GM23338 (cell line): ENCODE data around the gene DCLK1. TPM values are rescaled to one million over a fixed set of nuclear protein-coding genes. Genes with fewer than 3 reads are reported as not detected.

Source experiments
- ATAC-seq: fragments of 200-7000 bp; cut with Tn5 transposase; 3 replicates; pipeline ENCODE4 v1.9.1; 2020
- DNase-seq: peaks from one replicate; pipeline ENCODE4 v3.0.0-alpha.2; 2015; ENCODE audit warnings: low spot score
- H2AFZ ChIP-seq: fragments of 200-600 bp; sonication (generic); 2 replicates; pipeline ENCODE4 v1.8.0; 2016; ENCODE audit warnings: antibody characterized with exemption, mild to moderate bottlenecking, moderate library complexity
- H3F3A ChIP-seq: fragments of 200-600 bp; sonication (generic); replicated peaks from 2 replicates; pipeline ENCODE4 v1.8.0; 2017; ENCODE audit warnings: antibody characterized with exemption, mixed run types, low read depth
- H3K27ac ChIP-seq: fragments of 200-600 bp; sonication (generic); 2 replicates; pipeline ENCODE4 v1.6.1; 2016; ENCODE audit warnings: low read depth
- H3K27me3 ChIP-seq: fragments of 200-600 bp; sonication (generic); 2 replicates; pipeline ENCODE4 v1.8.0; 2016; ENCODE audit warnings: mild to moderate bottlenecking, mixed run types, moderate library complexity; ENCODE audit not compliant: insufficient read depth
- H3K36me3 ChIP-seq: fragments of 200-600 bp; sonication (generic); 2 replicates; pipeline ENCODE4 v1.8.0; 2016; ENCODE audit warnings: mild to moderate bottlenecking; ENCODE audit not compliant: insufficient read depth
- H3K4me1 ChIP-seq: fragments of 200-600 bp; sonication (generic); 2 replicates; pipeline ENCODE4 v1.8.0; 2016; ENCODE audit warnings: mild to moderate bottlenecking, moderate library complexity; ENCODE audit not compliant: insufficient read depth
- H3K4me2 ChIP-seq: fragments of 200-600 bp; sonication (generic); 2 replicates; pipeline ENCODE4 v1.7.1; 2017; ENCODE audit warnings: mixed run types
- H3K4me3 ChIP-seq: fragments of 200-600 bp; sonication (generic); 2 replicates; pipeline ENCODE4 v1.6.1; 2016; ENCODE audit warnings: mixed run types
- H3K79me2 ChIP-seq: fragments of 200-600 bp; sonication (generic); replicated peaks from 2 replicates; pipeline ENCODE4 v1.8.0; 2017; ENCODE audit warnings: mild to moderate bottlenecking; ENCODE audit not compliant: insufficient read depth
- H3K9me2 ChIP-seq: fragments of 200-600 bp; sonication (generic); 2 replicates; pipeline ENCODE4 v1.8.0; 2017; ENCODE audit not compliant: insufficient read depth
- H4K20me1 ChIP-seq: fragments of 200-600 bp; sonication (generic); replicated peaks from 2 replicates; pipeline ENCODE4 v1.8.0; 2017; ENCODE audit warnings: mild to moderate bottlenecking; ENCODE audit not compliant: insufficient read depth
- H3K27ac Mint-ChIP-seq: 2 replicates; pipeline ENCODE4 v1.8.0; 2020; ENCODE audit warnings: inconsistent platforms, mild to moderate bottlenecking, moderate library complexity, mixed read lengths
- H3K27me3 Mint-ChIP-seq: 3 replicates; pipeline ENCODE4 v1.8.0; 2022; ENCODE audit warnings: low read depth, mild to moderate bottlenecking, moderate library complexity, mixed read lengths, inconsistent platforms; ENCODE audit not compliant: insufficient read depth, poor library complexity
- H3K36me3 Mint-ChIP-seq: 3 replicates; pipeline ENCODE4 v1.8.0; 2021; ENCODE audit warnings: low read depth, mild to moderate bottlenecking, inconsistent platforms, moderate library complexity, mixed read lengths
- H3K4me1 Mint-ChIP-seq: 3 replicates; pipeline ENCODE4 v1.8.0; 2020; ENCODE audit warnings: mild to moderate bottlenecking, inconsistent platforms, mixed read lengths
- H3K4me3 Mint-ChIP-seq: 3 replicates; pipeline ENCODE4 v1.8.0; 2021; ENCODE audit warnings: moderate library complexity, mild to moderate bottlenecking, inconsistent platforms, mixed read lengths
- H3K9me3 Mint-ChIP-seq: 3 replicates; pipeline ENCODE4 v1.8.0; 2020; ENCODE audit warnings: moderate library complexity, mild to moderate bottlenecking, inconsistent platforms, mixed read lengths
- CREB1 ChIP-seq: fragments of 250-450 bp; sonication (Bioruptor Pico); IDR thresholded peaks from 2 replicates; pipeline ENCODE4 v1.5.0; 2020; ENCODE audit warnings: low read depth, mild to moderate bottlenecking, moderate library complexity
- CTCF ChIP-seq, 2 experiments: fragments of 200-600 bp in 1 of 2; sonication (generic) in 1 of 2; conservative IDR thresholded peaks; 2 replicates each; pipeline versions ENCODE4 v1.5.1 to v1.6.1; 2016 to 2017; ENCODE audit warnings: antibody characterized with exemption in 2 of 2, low read depth in 2 of 2, mild to moderate bottlenecking in 2 of 2, moderate library complexity in 1 of 2
- ETS1 ChIP-seq: IDR thresholded peaks from 2 replicates; pipeline ENCODE4 v1.6.1; 2016; ENCODE audit warnings: antibody characterized with exemption
- EZH2phosphoT487 ChIP-seq: fragments of 200-600 bp; sonication (generic); IDR thresholded peaks from one replicate; pipeline ENCODE4 v1.8.1; 2018; ENCODE audit warnings: antibody characterized with exemption; ENCODE audit not compliant: unreplicated experiment
- JUNB ChIP-seq: IDR thresholded peaks from one replicate; pipeline ENCODE4 v1.6.1; 2016; ENCODE audit warnings: antibody characterized with exemption; ENCODE audit not compliant: unreplicated experiment
- NANOG ChIP-seq: IDR thresholded peaks from 2 replicates; pipeline ENCODE4 v1.6.1; 2016; ENCODE audit warnings: antibody characterized with exemption, borderline replicate concordance
- POLR2AphosphoS5 ChIP-seq: IDR thresholded peaks from 2 replicates; pipeline ENCODE4 v1.6.1; 2016; ENCODE audit warnings: antibody characterized with exemption, low read depth
- REST ChIP-seq: IDR thresholded peaks from one replicate; pipeline ENCODE4 v1.6.1; 2018; ENCODE audit warnings: antibody characterized with exemption; ENCODE audit not compliant: unreplicated experiment
- STAT1 ChIP-seq: IDR thresholded peaks from one replicate; pipeline ENCODE4 v1.6.1; 2016; ENCODE audit warnings: antibody characterized with exemption; ENCODE audit not compliant: unreplicated experiment
- ZNF114 ChIP-seq: fragments of 250-450 bp; sonication (Bioruptor Pico); IDR thresholded peaks from 2 replicates; pipeline ENCODE4 v1.5.0; 2020; ENCODE audit warnings: mild to moderate bottlenecking, moderate library complexity
- polyA plus RNA-seq: library from polyadenylated mRNA; unstranded; fragments of >200 nt; fragmentation: Nextera tagmentation; extraction: Ambion mirVana; gene quantifications from 2 replicates; pipeline ENCODE4 v1.2.1, GENCODE V29; 2016
- total RNA-seq: library from RNA; depleted of rRNA; stranded (reverse); fragments of >200 nt; shearing (Covaris generic); gene quantifications from 2 replicates; pipeline ENCODE4 v1.2.3, GENCODE V29; 2014

The DCLK1 gene
- total and polyA plus RNA-seq, 2 experiments from 2014 or later, result 13.1 to 57.7 TPM

- ATAC-seq (peak; percentile 78), DNase-seq (peak; percentile 14)
- H3K4me1 ChIP-seq, result no peaks in the 10 kb centered on the region
- H2AFZ ChIP-seq, result no peak overlapping the region
- H3F3A ChIP-seq, result no peaks in the 10 kb centered on the region
- peaks cover 3% of the 10 kb centered on the region; the same call in 2 of the 3 replicates for H3K36me3 Mint-ChIP-seq
- no peak overlapping the region for H3K27ac ChIP-seq
- TF ChIP-seq REST (no peak), NANOG (no peak), EZH2phosphoT487 (no peak), CREB1 (no peak), JUNB (no peak), POLR2AphosphoS5 (no peak), CTCF (conservative IDR thresholded peaks at IDR 0.05; ENCODE audit: low read depth in 2 of 2) (no peak), ETS1 (no peak), STAT1 (no peak)
- H3K4me1 Mint-ChIP-seq, result peaks cover 4% of the 10 kb centered on the region; the same call in 2 of the 3 replicates
- no peaks in the 10 kb centered on the region for H3K36me3 ChIP-seq
- H3K4me3 ChIP-seq, result no peak overlapping the region
- H3K27me3 Mint-ChIP-seq, result no peaks in the 10 kb centered on the region
- no peaks in the 10 kb centered on the region for H3K79me2 ChIP-seq
- no peak overlapping the region for H3K4me3 Mint-ChIP-seq
- no peak overlapping the region for H3K27ac Mint-ChIP-seq
- H3K9me2 ChIP-seq, result no peaks in the 10 kb centered on the region
- no peak overlapping the region for H3K4me2 ChIP-seq
- no peaks in the 10 kb centered on the region for H4K20me1 ChIP-seq
- H3K27me3 ChIP-seq, result no peaks in the 10 kb centered on the region
- peaks cover 12% of the 10 kb centered on the region; the same call in 2 of the 3 replicates for H3K9me3 Mint-ChIP-seq
Observed at GRCh38 chr13:36142735-36143134, 11.6 kb upstream of the DCLK1 start.

- Histone ChIP-seq H3K36me3 (no peaks in the 10 kb centered on the region), H3F3A (no peaks in the 10 kb centered on the region), H3K27me3 (peaks cover 13% of the 10 kb centered on the region), H2AFZ (no peak overlapping the region), H3K4me1 (peaks cover 5% of the 10 kb centered on the region; the same call in 1 of the 2 replicates), H3K9me2 (no peaks in the 10 kb centered on the region), H3K79me2 (no peaks in the 10 kb centered on the region), H3K27ac (no peak overlapping the region), H3K4me2 (no peak overlapping the region), H4K20me1 (no peaks in the 10 kb centered on the region), H3K4me3 (no peak overlapping the region)
- Mint-ChIP-seq H3K4me3 (no peak overlapping the region), H3K4me1 (peaks cover 4% of the 10 kb centered on the region; the same call in 1 of the 3 replicates), H3K27ac (no peak overlapping the region), H3K9me3 (peaks cover 11% of the 10 kb centered on the region; the same call in 2 of the 3 replicates), H3K36me3 (peaks cover 3% of the 10 kb centered on the region; the same call in 2 of the 3 replicates), H3K27me3 (peaks cover 7% of the 10 kb centered on the region)
- TF ChIP-seq STAT1 (no peak), CTCF (conservative IDR thresholded peaks at IDR 0.05; ENCODE audit: low read depth in 2 of 2) (no peak), ZNF114 (CRISPR knock-in tag) (no peak)
- no peak for DNase-seq
- no peak for ATAC-seq
Observed at GRCh38 chr13:36135876-36136275, 4.7 kb upstream of the DCLK1 start.
